Measurements from ENCODE around the gene RAB36. TPM values are rescaled to one million over a fixed set of nuclear protein-coding genes. Genes with fewer than 3 reads are reported as not detected.

The RAB36 gene
- total RNA-seq, 1 experiment from 2014 or later, result 1.9 TPM

DNA sequence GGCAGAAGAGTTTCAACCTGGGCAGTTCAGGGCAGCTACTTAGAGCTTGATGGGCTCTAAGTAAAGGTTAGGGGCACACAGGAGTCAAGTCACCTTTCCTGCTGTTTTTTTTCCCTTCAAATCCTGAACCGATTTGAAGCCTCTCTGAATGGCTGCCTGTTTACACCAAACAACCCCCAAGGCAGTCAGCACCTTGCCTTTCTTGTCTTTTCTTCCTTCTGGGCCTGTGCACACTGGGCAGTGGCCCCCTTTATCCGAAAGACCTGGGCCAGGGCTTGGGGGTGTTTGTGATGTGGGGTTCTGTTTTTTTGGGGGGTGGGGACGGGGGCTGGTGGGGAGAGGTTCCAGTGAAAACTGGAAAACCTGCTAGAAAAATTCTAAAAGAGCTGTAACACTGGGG is 7.8 kb upstream of the RAB36 start:
- DNase-seq (ENCODE audit: low read depth), result no peak

DNA sequence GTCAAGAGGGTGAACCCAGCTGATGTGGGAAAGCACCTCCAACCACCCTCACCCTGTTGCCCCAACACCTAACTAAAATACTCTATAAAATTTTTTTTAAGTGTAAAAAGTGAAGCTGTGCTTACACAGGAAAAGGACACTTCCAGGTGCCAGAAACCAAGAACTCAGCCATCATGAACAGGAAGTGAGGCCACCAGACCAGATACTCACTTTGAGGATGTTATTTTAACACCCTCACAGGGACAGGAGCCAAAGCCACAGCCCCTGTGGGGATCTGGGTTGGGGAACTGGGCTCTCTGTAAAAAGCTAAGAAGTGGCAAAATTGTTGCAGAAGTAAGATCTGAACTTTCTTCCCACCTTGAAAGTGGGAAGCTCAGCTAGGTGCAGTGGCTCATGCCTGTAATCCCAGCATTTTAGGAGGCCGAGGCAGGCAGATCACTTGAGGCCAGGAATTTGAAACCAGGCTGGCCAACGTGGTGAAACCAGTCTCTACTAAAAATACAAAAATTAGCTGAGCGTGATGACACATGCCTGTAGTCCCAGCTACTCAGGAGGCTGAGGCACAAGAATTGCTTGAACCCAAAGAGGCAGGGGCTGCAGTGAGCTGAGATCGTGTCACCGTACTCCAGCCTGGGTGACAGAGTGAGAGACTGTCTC is 7.2 kb upstream of the RAB36 start:
- peak; percentile 21 for DNase-seq (ENCODE audit: low read depth)

DNA sequence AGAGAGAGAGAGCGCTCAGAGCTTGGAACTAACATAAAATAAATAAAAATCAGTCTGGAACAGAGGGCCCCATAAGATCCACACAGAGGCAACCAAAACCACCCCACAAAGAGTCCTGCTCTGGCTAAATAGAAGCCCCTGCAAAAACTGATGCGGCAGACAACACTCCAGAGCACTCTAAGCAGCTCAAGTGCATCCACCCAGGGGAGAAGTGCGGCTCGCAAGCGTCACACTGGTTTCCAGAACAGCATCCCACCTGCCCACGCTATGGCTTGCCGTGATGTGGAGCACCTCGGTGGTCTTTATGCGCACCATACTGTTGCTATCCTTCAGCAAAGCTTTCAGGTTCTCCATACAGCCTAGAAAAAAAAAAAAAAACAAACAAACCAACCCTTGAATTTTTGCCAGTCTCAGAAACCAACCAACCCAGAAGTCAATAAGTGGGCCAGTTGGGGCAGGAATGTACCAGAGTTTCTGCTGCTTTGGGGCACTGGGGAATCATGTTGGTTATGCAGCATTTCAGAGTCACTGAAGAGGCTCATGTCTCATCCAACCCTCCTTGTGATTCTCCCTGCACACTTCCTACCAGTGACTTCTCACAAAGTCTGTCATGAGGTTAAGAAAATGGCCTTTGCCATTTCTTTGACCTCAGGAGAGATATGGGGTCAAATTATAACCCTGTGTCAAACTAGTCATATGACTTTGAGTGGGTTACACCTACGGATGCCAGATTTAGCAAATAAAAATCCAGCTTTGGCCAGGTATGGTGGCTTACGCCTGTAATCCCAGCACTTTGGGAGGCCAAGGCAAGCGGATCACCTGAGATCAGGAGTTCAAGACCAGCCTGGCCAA is 6.5 kb upstream of the RAB36 start:
- DNase-seq (ENCODE audit: low read depth), result no peak

DNA sequence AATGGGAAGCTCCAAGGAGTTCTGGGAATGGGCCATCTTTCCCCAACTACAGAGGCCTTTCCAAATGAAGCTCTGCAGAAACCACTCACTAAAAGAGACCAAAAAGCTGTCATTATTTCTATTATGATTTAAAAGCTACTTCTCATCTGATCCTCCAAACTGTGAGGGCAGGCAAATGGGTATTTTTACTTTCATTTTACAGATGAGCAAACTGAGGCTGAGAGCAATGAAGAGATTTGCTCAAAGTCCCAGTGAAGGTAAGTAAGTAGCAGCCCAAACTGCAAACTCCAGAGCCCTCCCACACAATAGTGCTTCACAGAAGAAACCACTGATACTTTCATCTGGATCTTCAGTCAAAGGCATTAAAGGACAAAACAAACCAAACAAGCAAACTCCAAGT is 4.9 kb upstream of the RAB36 start:
- no peak for DNase-seq (ENCODE audit: low read depth)

DNA sequence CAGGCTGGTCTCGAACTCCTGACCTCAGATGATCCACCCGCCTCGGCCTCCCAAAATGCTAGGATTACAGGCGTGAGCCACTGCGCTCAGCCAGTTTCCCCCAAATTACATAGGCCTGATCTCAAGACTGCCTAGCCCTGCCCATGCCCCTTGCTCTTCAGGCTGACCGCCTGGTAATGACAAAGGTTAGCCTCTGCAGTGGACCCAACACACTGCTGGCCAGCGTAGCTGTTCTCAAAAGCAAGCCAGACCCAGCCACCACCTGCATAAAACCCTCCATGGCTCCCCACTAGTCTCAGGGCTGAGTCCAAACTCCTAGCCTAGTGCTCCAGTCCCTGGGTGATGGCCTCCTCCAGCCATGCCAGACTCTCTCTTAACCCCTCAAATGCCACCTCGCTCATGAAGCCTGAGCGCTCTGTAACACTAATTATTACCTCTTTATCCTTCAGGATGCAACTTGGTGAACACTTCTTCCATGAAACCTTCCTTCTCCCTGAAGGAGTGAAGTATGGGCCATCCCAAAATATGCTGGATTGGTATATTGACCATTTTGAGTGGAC is 2.7 kb upstream of the RAB36 start:
- no peak for DNase-seq (ENCODE audit: low read depth)

DNA sequence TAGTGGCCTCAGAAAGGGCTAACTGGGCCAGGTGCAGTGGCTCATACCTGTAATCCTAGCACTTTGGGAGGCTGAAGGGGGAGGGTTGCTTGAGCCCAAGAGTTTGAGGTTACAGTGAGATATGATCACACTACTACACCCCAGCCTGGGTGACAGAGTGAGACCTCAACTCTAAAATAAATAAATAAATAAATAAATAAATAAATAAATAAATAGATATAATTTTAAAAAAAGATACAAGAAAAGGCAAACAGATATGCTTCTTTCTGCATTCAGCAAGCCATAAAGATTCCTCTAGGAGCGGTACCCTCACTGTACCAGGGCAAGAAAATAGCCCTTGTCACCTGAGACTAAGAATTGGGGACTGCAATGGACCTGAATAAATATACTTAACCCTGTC is 2.2 kb upstream of the RAB36 start:
- no peak for DNase-seq (ENCODE audit: low read depth)

DNA sequence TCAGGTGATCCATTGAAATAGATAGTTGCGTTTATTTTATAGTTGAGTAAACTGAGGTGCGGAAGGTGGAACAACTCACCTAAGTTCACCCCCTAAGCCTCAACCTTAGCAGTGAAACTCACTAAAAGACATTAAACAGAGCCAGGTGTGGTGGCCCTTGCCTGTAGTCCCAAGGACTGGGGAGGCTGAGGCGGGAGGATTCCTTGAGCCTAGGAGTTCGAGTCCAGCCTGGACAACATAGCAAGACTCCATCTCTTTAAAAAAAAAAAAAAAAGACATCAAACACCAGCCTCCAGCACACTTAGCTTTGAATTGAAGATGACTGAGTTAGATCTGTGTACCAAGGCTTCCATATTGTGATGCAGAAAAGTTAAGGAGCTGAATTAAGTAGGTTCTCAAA is 845 bp upstream of the RAB36 start:
- no peak for DNase-seq (ENCODE audit: low read depth)

DNA sequence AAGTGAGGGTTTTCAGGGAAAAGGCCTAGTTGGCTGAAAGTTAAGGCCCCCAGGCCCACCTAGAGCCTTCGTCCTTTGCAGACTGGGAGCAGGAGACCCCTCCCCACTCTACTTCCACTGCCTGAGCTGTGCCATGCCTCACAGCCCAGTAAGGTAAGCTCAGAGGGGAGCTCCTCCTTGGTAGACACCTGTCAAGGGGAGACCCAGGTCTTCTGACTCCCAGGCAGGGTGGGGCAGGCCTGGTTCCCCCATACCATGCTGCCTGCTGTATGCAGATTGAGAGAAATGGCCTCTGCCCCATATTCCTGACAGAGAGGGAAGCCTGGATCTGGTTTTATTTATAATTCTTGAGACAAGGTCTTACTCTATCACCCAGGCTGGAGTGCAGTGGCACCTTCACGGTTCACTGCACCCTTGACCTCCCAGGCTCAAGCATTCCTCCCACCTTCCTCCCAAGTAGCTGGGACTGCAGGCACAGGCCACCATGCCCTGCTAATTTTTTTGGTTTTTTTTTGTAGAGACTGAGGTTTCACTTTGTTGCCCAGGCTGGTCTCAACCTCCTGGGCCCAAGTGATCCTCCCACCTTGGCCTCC is 697 bp downstream of the RAB36 start:
- DNase-seq (ENCODE audit: low read depth), result no peak

DNA sequence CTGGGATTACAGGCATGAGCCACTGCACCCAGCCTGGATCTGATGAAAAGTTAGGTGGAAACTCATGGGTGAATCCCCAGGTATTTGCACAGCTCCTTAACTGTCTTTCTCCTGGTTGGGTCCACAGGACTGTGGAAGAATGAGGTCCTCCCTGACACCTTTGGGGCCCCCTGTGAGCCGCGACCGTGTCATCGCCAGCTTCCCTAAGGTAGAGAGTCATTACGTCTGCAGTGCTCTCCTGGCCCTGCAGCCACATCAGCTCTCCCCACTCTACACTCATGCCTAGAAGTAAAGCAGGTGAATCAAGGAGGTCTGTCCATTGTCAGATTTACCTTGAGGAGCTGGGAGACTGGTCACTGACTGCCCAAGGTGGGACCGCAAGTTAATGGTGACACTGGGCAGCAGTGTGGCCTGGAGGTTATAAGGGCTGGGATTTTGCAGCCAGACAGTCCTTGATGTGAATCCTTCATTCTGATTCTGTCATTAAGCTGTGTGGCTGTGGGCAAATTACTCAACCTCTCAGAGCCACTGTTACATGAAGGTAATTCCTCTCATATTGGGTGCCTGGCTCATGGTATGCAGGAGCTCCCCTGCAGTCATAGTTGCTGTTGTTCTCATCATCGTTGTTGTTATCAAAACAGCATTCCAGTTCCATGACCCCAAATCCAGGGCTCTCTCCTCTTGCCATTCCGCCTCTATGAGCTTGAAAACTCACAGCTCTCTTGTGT is 1.4 kb downstream of the RAB36 start:
- DNase-seq (ENCODE audit: low read depth), result no peak

DNA sequence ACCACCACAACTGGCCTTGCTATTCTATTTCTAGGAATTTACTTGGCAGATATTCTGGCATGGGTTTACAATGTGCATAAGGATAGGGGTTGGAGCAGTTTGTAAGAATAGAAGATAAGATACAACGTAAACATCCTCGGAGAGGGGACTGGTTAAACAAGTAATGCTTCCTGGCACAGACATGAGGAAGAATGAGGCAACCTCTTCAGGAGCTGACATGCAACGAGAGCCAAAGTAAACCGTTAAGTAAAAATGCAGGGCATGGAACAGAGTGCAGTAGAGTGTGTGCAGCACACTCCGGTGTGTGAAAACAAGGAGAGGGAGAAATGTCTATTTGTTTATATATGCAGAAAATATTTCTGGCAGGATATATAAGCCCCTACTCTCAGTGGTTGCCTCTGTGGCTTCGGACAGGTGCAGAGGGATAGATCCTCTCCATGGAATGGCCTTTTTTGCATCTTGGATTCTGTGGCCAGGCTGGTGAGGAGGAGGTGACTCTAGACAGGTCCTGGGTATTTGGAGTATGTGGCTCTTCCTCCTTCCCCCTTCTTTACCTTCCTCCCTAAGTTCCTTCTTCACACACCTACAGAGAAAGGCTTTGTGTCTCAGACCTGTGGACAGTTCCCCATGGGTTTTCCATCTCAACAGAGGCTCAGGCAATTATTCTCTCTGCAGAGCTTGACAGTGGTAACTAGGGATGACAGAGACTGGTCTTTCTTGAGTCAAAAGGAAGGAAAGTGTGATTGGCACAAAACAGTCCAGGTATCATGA is 2.5 kb downstream of the RAB36 start:
- DNase-seq (ENCODE audit: low read depth), result no peak

DNA sequence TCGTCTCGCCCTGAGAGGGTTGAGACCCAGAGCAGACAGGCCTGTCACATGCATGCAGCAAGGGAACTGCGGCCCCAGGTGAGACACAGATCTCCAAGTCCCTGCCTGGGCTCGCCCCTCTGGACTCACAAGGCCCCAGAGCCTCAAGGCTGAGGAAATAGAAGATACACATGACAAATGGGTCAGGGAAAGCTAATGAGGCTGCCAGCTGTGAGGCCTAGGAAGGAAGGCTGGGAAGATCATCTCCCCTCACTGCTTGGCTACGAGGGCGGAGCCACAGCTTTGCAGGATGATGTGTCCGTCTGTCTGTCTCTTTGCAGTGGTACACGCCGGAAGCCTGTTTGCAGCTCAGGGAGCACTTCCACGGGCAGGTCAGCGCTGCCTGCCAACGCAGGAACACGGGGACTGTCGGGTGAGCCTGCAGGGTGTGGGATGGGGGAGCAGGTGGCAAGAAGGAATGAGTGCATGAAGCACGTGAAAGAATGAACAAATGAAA is 4.5 kb downstream of the RAB36 start:
- no peak for DNase-seq (ENCODE audit: low read depth)

DNA sequence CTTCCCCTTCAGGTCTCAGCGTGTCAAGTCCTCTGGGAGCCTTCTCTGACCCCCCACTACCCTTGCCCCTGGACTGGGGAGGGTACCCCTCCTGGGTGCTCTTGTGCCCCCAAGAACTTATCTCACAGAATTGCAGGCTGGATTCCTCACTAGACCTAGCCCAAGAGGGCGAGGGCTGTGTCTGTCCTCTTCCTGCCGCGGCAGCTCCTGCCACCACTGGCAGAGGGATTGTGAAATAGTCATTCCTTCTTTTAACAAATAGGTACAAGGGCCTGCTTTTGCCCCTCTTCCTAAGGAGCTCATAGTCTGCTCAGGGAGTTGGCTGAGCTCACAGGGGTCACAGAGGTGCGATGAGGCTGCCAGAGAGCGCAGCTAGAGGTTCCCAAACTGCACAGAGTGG is 5.5 kb downstream of the RAB36 start:
- DNase-seq (ENCODE audit: low read depth), result no peak

DNA sequence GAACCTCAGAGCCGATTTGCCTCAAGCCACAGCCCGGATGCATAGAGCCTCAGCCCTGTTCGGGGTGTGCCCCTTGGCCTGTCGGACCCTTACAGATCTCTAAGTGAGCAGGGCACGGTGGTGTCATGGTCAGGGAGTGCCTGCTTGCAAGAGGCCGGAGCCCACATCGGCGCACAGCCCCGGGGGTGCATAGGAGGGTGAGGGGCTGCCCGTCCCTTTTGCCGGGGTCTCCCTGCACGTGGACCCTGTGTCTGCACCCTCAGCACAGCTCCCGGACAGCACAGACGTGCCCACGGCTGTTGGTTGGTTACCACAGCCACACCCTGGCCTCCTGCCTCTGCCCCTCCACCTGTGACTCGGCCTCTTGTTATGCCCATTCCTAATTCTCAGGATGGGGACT is 6.5 kb downstream of the RAB36 start:
- no peak for DNase-seq (ENCODE audit: low read depth)

DNA sequence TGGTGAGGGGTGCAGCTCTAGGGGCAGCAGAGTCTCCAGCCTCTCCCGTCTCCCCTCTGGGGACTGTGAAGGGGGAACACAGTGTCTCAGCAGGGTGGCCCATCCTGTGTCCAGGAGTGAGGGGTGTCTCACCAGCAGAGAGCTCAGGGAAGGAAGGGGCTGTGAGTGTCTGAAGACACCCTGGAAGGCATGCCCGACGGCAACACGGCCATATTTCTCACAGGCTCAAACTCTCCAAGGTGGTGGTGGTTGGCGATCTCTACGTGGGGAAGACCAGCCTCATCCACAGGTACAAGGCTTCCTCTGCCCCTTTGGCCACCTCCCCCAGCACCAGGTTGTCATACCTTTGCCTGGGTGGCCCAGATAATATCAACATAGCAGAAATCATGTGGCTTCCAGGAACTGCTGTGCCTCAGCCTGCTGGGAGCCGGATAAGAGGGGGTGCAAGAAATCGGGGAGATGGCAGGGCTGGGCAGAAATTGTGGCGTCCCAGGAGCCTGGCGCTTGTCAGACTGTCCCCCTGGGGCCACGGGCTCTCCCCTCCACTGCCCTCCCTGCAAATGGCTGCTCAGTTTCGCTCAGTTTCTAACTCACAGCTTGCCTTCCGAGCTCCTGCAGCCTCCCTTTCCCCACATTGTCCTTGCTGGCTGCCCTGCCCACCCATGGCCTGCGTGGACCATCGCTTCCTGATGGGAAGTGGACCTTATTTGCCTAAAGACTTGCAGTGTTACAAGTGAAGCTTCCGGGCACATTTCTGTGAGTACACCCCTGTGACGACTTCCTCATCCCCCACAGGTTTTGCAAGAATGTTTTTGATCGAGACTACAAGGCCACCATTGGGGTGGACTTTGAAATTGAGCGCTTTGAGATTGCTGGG is 7.2 kb downstream of the RAB36 start:
- DNase-seq (ENCODE audit: low read depth), result no peak

DNA sequence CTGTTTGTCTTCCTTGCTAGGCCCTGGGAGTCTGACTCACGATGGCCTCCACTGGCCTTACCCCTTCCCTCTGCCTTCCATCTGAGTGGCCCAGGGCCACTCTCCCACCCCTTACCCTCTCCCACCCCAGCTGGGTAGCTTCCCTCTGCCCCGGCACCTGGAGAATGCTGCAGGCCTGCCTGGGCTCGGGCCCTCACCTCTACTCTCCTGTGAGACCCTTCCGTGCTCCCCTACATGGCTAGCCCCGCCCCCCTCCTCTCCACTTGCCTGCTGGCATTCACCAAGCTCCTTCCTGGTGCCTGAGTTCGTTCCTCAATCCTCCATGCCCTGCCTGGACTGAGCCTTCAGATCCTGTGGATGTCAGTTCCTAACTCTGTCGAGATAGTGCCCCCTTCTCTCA is 8.7 kb downstream of the RAB36 start:
- DNase-seq (ENCODE audit: low read depth), result no peak

DNA sequence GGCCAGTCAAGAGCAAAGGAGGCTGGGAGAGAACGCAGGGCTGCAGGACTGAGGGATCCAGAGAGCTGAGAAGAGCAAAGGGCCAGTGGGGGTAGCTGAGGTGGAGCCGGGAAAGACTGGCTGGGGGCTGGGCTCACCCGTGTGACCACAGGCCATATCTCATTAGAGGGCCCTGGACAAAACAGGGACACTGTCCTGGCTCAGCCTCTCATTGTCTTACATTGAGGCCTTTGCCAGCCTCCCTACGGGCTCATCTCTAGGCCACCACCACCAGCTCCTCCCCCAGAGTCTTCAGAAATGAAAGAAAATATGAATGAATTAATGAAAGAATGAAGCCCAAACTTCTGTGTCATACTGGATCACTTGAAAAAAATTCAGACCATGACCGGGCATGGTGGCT is 9.2 kb downstream of the RAB36 start:
- no peak for DNase-seq (ENCODE audit: low read depth)

DNA sequence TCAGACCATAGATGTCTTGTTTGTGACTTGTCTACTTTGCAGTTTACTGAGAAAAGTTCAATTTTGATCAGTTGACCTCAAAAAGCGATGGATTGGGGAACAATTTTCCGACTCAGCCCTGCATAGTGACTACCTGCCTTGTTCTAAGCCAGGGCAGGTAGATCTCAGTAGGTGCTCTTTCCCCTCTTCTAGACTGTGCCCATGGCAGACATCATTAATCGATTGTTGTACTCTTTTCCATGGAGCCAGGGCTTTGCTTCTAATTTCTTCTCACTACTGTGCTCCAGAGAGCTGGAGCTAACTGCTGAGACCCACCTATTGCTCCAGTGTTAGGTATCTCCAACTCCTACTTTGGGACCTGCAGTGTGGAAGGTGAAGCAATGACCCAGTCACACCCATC is 9.9 kb downstream of the RAB36 start:
- no peak for DNase-seq (ENCODE audit: low read depth)

DNA sequence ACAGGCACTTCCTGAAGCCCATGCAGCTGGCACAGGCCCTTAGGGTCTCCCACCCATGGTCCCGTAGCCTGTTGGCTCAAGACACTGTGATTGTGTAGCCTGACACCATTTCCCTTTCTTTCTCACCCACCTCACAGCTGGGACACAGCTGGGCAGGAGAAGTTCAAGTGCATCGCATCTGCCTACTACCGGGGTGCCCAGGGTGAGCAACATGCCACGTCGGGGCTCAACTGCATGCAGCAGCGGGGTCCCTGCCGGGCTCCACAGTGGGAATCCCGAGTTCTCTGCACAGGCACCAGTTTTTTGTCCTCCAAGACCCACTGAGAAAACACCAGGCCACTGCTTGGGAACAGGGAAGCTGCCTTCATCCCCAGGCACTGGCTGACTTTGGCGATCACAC is 10.6 kb downstream of the RAB36 start:
- no peak for DNase-seq (ENCODE audit: low read depth)

DNA sequence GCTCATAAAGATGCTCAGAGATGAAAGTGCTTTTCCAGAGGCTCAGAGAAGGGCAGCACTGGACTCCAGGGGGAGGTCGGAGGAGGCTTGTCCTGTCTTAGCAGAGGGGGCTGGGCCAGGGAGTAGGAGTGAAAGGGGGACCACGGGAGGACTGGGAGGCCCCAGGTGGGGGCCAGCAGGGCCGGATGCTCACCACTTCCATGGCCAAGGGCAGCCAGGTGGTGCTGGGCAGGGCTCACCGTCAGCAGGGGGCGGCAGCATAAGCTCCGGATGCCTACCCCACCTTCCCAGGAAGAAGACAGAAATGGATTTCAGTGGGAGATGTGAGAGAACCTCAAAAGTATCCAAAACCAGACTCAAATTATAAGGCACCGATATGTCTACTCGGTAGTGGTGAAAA is 11.0 kb downstream of the RAB36 start:
- no peak for DNase-seq (ENCODE audit: low read depth)

Data from HT1080 (cell line).